ENCODE measurements around the gene VPS72.

VPS72 gene

GRCh38 chr1:151133018-151133806 is 56.8 kb downstream of the VPS72 start:
- ChIA-PET POLR2A (no interaction called here), CTCF (interaction anchor here (1.4 kb wide), 1 partner anchor 109 kb away, joined by 3 read pairs; no protein-coding TSS in a partner anchor)
- Histone ChIP-seq H3K9me3 (ENCODE audit: control insufficient read depth, insufficient read depth, low read depth, low read length) (no peaks in the 10 kb centered on the region), H3K36me3 (ENCODE audit: control insufficient read depth in 2 of 2, insufficient read depth in 1 of 2, low read length in 2 of 2) (peaks cover 0 to 53% of the 10 kb centered on the region in 2 experiments; a peak in 1 of 3 replicates), H3K27ac (ENCODE audit: extremely low read depth, low read depth, low read length) (no peak overlapping the region), H3K4me1 (ENCODE audit: control insufficient read depth, insufficient read depth, low read length) (no peaks in the 10 kb centered on the region), H3K4me3 (ENCODE audit: low read depth, low read length) (no peak overlapping the region)
- TF ChIP-seq ZBTB17 (tag by site-specific recombination; IDR thresholded peaks at IDR 0.05) (no peak), ZBTB26 (tag by site-specific recombination; optimal IDR thresholded peaks at IDR 0.05) (no peak), ZNF707 (tag by site-specific recombination; IDR thresholded peaks at IDR 0.05) (no peak), ZBTB8A (tag by site-specific recombination; IDR thresholded peaks at IDR 0.05) (no peak), TSHZ1 (tag by site-specific recombination; IDR thresholded peaks at IDR 0.05; ENCODE audit: borderline replicate concordance) (no peak), ZNF670 (tag by site-specific recombination; IDR thresholded peaks at IDR 0.05; ENCODE audit: low read depth) (no peak), ZNF202 (tag by site-specific recombination; IDR thresholded peaks at IDR 0.05; ENCODE audit: borderline replicate concordance) (no peak), ZNF10 (tag by site-specific recombination; IDR thresholded peaks at IDR 0.05) (no peak), ZFHX2 (tag by site-specific recombination; conservative IDR thresholded peaks at IDR 0.05) (peak; percentile 69), ZNF677 (tag by site-specific recombination; IDR thresholded peaks at IDR 0.05) (no peak), ZNF394 (tag by site-specific recombination; IDR thresholded peaks at IDR 0.05; ENCODE audit: borderline replicate concordance) (no peak), GLI4 (tag by site-specific recombination; IDR thresholded peaks at IDR 0.05) (no peak), EGR2 (tag by site-specific recombination; IDR thresholded peaks at IDR 0.05; ENCODE audit: low read depth) (peak; percentile 68), GLIS1 (tag by site-specific recombination; IDR thresholded peaks at IDR 0.05) (no peak)

GRCh38 chr1:151132335-151133017 is 57.5 kb downstream of the VPS72 start:
- H3K9me3 ChIP-seq (ENCODE audit: control insufficient read depth, insufficient read depth, low read depth, low read length): no peaks in the 10 kb centered on the region
- H3K4me1 ChIP-seq (ENCODE audit: control insufficient read depth, insufficient read depth, low read length): no peaks in the 10 kb centered on the region
- no peak overlapping the region for H3K4me3 ChIP-seq (ENCODE audit: low read depth, low read length)
- ChIA-PET CTCF (no interaction called here), POLR2A (no interaction called here)
- no peak overlapping the region for H3K27ac ChIP-seq (ENCODE audit: extremely low read depth, low read depth, low read length)
- peaks cover 0 to 45% of the 10 kb centered on the region in 2 experiments; a peak in 1 of 3 replicates for H3K36me3 ChIP-seq (ENCODE audit: control insufficient read depth in 2 of 2, insufficient read depth in 1 of 2, low read length in 2 of 2)
- TF ChIP-seq ZNF785 (tag by site-specific recombination; IDR thresholded peaks at IDR 0.05): no peak
- TF ChIP-seq ZXDB (tag by site-specific recombination; IDR thresholded peaks at IDR 0.05): no peak
- TF ChIP-seq ZNF610 (tag by site-specific recombination; IDR thresholded peaks at IDR 0.05; ENCODE audit: borderline replicate concordance): no peak
- TF ChIP-seq ZNF174 (tag by site-specific recombination; IDR thresholded peaks at IDR 0.05): no peak
- TF ChIP-seq EGR2 (tag by site-specific recombination; IDR thresholded peaks at IDR 0.05; ENCODE audit: low read depth): no peak
- no peak for TF ChIP-seq ZNF561 (tag by site-specific recombination; IDR thresholded peaks at IDR 0.05; ENCODE audit: borderline replicate concordance)
- no peak for TF ChIP-seq ZNF654 (tag by site-specific recombination; IDR thresholded peaks at IDR 0.05; ENCODE audit: low read depth)
- TF ChIP-seq ZNF692 (tag by site-specific recombination; IDR thresholded peaks at IDR 0.05): no peak
- no peak for TF ChIP-seq ZBTB8A (tag by site-specific recombination; IDR thresholded peaks at IDR 0.05)
- no peak for TF ChIP-seq ZNF660 (tag by site-specific recombination; IDR thresholded peaks at IDR 0.05)
- no peak for TF ChIP-seq ZNF449 (tag by site-specific recombination; IDR thresholded peaks at IDR 0.05)
- TF ChIP-seq AEBP2 (tag by site-specific recombination; IDR thresholded peaks at IDR 0.05; ENCODE audit: borderline replicate concordance): no peak
